ENCODE measurements around the gene DNASE2. TPM values are rescaled to one million over a fixed set of nuclear protein-coding genes. Genes with fewer than 3 reads are reported as not detected.

Gene DNASE2
- total and polyA plus RNA-seq, 2 donors (not counting 1 experiment from before 2014, with no cell fraction given): 25.1 to 26.6 TPM

DNA sequence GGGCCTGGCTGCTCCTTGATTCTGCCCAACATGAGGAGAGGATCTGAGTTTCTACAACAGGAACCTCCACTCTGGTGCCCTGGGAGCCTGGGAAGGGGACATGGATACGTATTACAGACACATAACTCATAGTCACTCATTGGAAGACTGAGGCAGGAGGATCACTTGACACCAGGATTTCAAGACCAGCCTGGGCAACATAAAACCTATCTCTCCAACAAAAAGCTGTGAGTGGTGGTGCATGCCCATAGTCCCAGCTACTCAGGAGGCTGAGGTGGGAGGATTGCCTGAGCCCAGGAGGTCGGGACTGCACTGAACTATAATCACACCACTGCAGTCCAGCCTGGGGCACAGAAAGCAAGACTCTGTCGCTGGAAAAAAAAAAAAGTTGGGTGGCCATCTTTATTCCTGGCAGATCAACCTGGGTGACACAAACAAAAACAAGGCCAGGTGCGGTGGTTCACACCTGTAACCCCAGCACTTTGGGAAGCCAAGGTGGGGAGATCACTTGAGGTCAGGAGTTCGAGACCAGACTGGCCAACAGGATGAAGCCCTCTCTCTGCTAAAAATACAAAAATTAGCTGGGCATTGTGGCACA lies 6.9 kb upstream of the DNASE2 start:
- peaks cover 6% of the 10 kb centered on the region for H3K4me1 ChIP-seq (ENCODE audit: control insufficient read depth, extremely low read depth, insufficient read depth, low read length)
- TF ChIP-seq EZH2 (IDR thresholded peaks at IDR 0.05; ENCODE audit: low read length, missing control alignments): no peak
- TF ChIP-seq, protein P1, sequence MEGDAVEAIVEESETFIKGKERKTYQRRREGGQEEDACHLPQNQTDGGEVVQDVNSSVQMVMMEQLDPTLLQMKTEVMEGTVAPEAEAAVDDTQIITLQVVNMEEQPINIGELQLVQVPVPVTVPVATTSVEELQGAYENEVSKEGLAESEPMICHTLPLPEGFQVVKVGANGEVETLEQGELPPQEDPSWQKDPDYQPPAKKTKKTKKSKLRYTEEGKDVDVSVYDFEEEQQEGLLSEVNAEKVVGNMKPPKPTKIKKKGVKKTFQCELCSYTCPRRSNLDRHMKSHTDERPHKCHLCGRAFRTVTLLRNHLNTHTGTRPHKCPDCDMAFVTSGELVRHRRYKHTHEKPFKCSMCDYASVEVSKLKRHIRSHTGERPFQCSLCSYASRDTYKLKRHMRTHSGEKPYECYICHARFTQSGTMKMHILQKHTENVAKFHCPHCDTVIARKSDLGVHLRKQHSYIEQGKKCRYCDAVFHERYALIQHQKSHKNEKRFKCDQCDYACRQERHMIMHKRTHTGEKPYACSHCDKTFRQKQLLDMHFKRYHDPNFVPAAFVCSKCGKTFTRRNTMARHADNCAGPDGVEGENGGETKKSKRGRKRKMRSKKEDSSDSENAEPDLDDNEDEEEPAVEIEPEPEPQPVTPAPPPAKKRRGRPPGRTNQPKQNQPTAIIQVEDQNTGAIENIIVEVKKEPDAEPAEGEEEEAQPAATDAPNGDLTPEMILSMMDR (conservative IDR thresholded peaks at IDR 0.05 in 1 of 2, IDR thresholded peaks at IDR 0.05 in 1 of 2; ENCODE audit: low read depth in 1 of 2, low read length in 2 of 2): no peak
- no peak overlapping the region for H3K27ac ChIP-seq (ENCODE audit: insufficient read depth, low read length)
- no peaks in the 10 kb centered on the region for H4K20me1 ChIP-seq (ENCODE audit: control insufficient read depth, extremely low read depth, insufficient read depth, low read length)
- no peak overlapping the region for H2AFZ ChIP-seq (ENCODE audit: low read length)
- peaks cover 20% of the 10 kb centered on the region for H3K27me3 ChIP-seq (ENCODE audit: control insufficient read depth, insufficient read depth, low read length)
- H3K9ac ChIP-seq (ENCODE audit: insufficient read depth, low read length): no peak overlapping the region
- no peak overlapping the region for H3K4me2 ChIP-seq (ENCODE audit: extremely low read depth, insufficient read depth, low read length)
- H3K79me2 ChIP-seq (ENCODE audit: control insufficient read depth, insufficient read depth, low read length): peaks cover 1% of the 10 kb centered on the region
- no peaks in the 10 kb centered on the region for H3K36me3 ChIP-seq (ENCODE audit: control insufficient read depth, insufficient read depth, low read length)
- no peak overlapping the region for H3K4me3 ChIP-seq (replicated peaks in 1 of 4; ENCODE audit: control extremely low read depth in 1 of 4, insufficient read depth in 1 of 4, low read depth in 3 of 4, low read length in 4 of 4)
- no peak for DNase-seq (ENCODE audit: low read depth in 2 of 2)
- H3K9me3 ChIP-seq (ENCODE audit: control insufficient read depth, insufficient read depth, low read depth, low read length): no peaks in the 10 kb centered on the region

DNA sequence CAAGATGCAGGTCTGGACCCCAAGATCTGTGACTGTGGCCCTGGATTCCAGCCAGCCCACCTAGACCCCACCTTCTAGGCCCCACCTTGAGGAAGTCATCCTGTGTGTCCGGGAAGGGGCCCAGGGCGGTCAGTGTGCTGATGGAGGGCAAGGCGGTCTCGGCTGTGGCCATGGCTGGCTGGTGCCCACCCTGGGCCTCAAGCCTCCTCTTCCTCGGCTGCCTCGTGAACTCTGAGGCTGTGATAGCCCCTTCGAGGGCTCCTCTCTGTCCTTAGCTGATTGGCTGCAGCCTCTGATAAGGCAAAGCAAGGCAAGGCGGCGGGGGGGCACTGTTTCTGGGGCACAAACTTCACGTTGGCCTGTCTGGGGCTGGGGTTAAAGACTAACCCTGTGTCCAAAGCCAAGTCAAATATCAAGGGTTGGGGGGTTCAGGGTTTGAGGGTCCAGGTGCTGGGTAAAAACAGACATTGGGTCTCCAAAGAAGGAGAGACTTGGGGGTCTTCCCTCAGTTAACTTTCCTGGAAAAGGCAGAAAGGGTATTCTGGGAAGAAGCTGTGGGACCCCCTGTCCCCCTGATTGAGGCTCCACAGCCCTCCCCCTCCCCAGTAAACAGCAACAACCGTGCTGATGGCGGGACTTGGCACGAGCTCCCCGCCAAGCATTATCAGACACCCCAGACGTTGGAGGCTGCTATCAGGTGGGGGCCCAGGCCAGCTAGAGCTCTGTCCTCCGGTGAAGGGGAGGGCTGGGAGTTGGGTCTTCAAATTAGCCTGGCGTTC lies 5.9 kb upstream of the DNASE2 start, which contains the start of gene KLF1:
Gene KLF1, minus strand, starts transcription at position 233 of the 779 bp plus-strand sequence. Its CDS starts 61 bp downstream, at position 172.
- H3K4me1 ChIP-seq (ENCODE audit: control insufficient read depth, extremely low read depth, insufficient read depth, low read length): peaks cover 6% of the 10 kb centered on the region
- peaks cover 20% of the 10 kb centered on the region for H3K27me3 ChIP-seq (ENCODE audit: control insufficient read depth, insufficient read depth, low read length)
- H3K36me3 ChIP-seq (ENCODE audit: control insufficient read depth, insufficient read depth, low read length): no peaks in the 10 kb centered on the region
- H3K9ac ChIP-seq (ENCODE audit: insufficient read depth, low read length): no peak within 1 kb of the TSS
- no peak within 1 kb of the TSS for H3K27ac ChIP-seq (ENCODE audit: insufficient read depth, low read length)
- no peak within 1 kb of the TSS for H2AFZ ChIP-seq (ENCODE audit: low read length)
- H3K4me3 ChIP-seq (replicated peaks in 1 of 4; ENCODE audit: control extremely low read depth in 1 of 4, insufficient read depth in 1 of 4, low read depth in 3 of 4, low read length in 4 of 4): no peak within 1 kb of the TSS
- DNase-seq (ENCODE audit: low read depth in 2 of 2): no peak
- H3K4me2 ChIP-seq (ENCODE audit: extremely low read depth, insufficient read depth, low read length): no peak within 1 kb of the TSS
- no peak for TF ChIP-seq EZH2 (IDR thresholded peaks at IDR 0.05; ENCODE audit: low read length, missing control alignments)
- TF ChIP-seq, protein P1 (conservative IDR thresholded peaks at IDR 0.05 in 1 of 2, IDR thresholded peaks at IDR 0.05 in 1 of 2; ENCODE audit: low read depth in 1 of 2, low read length in 2 of 2): no peak
- no peaks in the 10 kb centered on the region for H4K20me1 ChIP-seq (ENCODE audit: control insufficient read depth, extremely low read depth, insufficient read depth, low read length)
- no peaks in the 10 kb centered on the region for H3K9me3 ChIP-seq (ENCODE audit: control insufficient read depth, insufficient read depth, low read depth, low read length)
- peaks cover 1% of the 10 kb centered on the region for H3K79me2 ChIP-seq (ENCODE audit: control insufficient read depth, insufficient read depth, low read length)

DNA sequence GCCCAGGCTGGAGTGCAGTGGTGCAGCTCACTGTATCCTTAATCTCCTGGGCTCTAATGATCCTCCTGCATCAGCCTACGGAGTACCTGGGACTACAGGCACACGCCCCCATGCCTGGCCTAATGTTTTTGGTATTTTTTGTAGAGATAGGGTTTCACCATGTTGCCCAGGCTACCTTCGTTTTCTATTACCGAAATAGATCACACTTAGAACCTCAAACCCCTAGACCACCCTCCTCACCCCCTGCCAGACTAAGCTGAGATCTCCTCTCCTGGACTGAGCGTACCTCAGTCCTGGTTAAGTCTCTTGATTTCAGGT lies 5.4 kb upstream of the DNASE2 start:
- Histone ChIP-seq H3K36me3 (ENCODE audit: control insufficient read depth, insufficient read depth, low read length) (no peaks in the 10 kb centered on the region), H3K4me1 (ENCODE audit: control insufficient read depth, extremely low read depth, insufficient read depth, low read length) (peaks cover 3% of the 10 kb centered on the region), H3K9ac (ENCODE audit: insufficient read depth, low read length) (no peak overlapping the region), H3K27me3 (ENCODE audit: control insufficient read depth, insufficient read depth, low read length) (peaks cover 20% of the 10 kb centered on the region), H3K4me3 (replicated peaks in 1 of 4; ENCODE audit: control extremely low read depth in 1 of 4, insufficient read depth in 1 of 4, low read depth in 3 of 4, low read length in 4 of 4) (no peak overlapping the region), H4K20me1 (ENCODE audit: control insufficient read depth, extremely low read depth, insufficient read depth, low read length) (no peaks in the 10 kb centered on the region), H2AFZ (ENCODE audit: low read length) (no peak overlapping the region), H3K4me2 (ENCODE audit: extremely low read depth, insufficient read depth, low read length) (no peak overlapping the region), H3K27ac (ENCODE audit: insufficient read depth, low read length) (no peak overlapping the region), H3K9me3 (ENCODE audit: control insufficient read depth, insufficient read depth, low read depth, low read length) (no peaks in the 10 kb centered on the region), H3K79me2 (ENCODE audit: control insufficient read depth, insufficient read depth, low read length) (no peaks in the 10 kb centered on the region)
- TF ChIP-seq, protein P1 (conservative IDR thresholded peaks at IDR 0.05 in 1 of 2, IDR thresholded peaks at IDR 0.05 in 1 of 2; ENCODE audit: low read depth in 1 of 2, low read length in 2 of 2): no peak
- no peak for TF ChIP-seq EZH2 (IDR thresholded peaks at IDR 0.05; ENCODE audit: low read length, missing control alignments)
- DNase-seq (ENCODE audit: low read depth in 2 of 2): no peak
